Measurements from ENCODE around the gene CAPN8. TPM values are rescaled to one million over a fixed set of nuclear protein-coding genes. Genes with fewer than 3 reads are reported as not detected.

The CAPN8 gene
- polyA plus RNA-seq, 1 of the 3 experiments (the other 2 are of a cell fraction): not detected

- TF ChIP-seq RCOR1 (IDR thresholded peaks at IDR 0.05; ENCODE audit: low read length) (no peak), IRF3 (IDR thresholded peaks at IDR 0.05; ENCODE audit: low read depth, low read length) (no peak), EZH2phosphoT487 (IDR thresholded peaks at IDR 0.05; ENCODE audit: borderline replicate concordance, low read depth) (no peak), SIN3A (IDR thresholded peaks at IDR 0.05; ENCODE audit: borderline replicate concordance, low read depth, low read length) (no peak), TEAD4 (IDR thresholded peaks at IDR 0.05; ENCODE audit: borderline replicate concordance, insufficient read depth) (no peak)
- Histone ChIP-seq H2AFZ (ENCODE audit: low read depth) (no peak overlapping the region), H3K9me2 (no peaks in the 10 kb centered on the region), H3K9me3 (no peaks in the 10 kb centered on the region), H3K4me2 (no peak overlapping the region), H3K4me3 (ENCODE audit: low read depth in 2 of 2, low read length in 1 of 2) (no peak overlapping the region), H3K36me3 (replicated peaks in 1 of 2; ENCODE audit: control insufficient read depth in 1 of 2, insufficient read depth in 2 of 2, low read length in 1 of 2) (no peaks in the 10 kb centered on the region), H3F3A (replicated peaks; ENCODE audit: insufficient read depth) (no peaks in the 10 kb centered on the region), H3K9ac (no peak overlapping the region), H3K27ac (ENCODE audit: low read depth in 2 of 2, low read length in 1 of 2) (no peak overlapping the region), H3K4me1 (ENCODE audit: control insufficient read depth in 1 of 2, insufficient read depth in 2 of 2, low read depth in 1 of 2, low read length in 1 of 2) (no peaks in the 10 kb centered on the region), H3K27me3 (ENCODE audit: insufficient read depth) (peaks cover 18% of the 10 kb centered on the region; the same call in 1 of the 2 replicates), H4K20me1 (ENCODE audit: insufficient read depth) (no peaks in the 10 kb centered on the region), H3K79me2 (ENCODE audit: insufficient read depth) (no peaks in the 10 kb centered on the region)
- 45% methylated on average over 3 of the region's 3 CpGs for WGBS (ENCODE audit: low lambda C conversion rate)
- no peak for DNase-seq
- CTCF ChIA-PET: interaction anchor here (0.9 to 2.0 kb wide), 2 partner anchors 86 to 149 kb away, joined by 3 to 7 read pairs; no protein-coding TSS in a partner anchor
- POLR2A ChIA-PET: no interaction called here
Observed at GRCh38 chr1:223534677-223535076, 130.8 kb downstream of the CAPN8 start.

GRCh38 chr1:223533708-223534107 lies 131.8 kb downstream of the CAPN8 start:
- CTCF ChIA-PET: interaction anchor here (0.9 to 2.0 kb wide), 2 partner anchors 87 to 150 kb away, joined by 3 to 7 read pairs; no protein-coding TSS in a partner anchor
- Histone ChIP-seq H3F3A (replicated peaks; ENCODE audit: insufficient read depth) (no peaks in the 10 kb centered on the region), H3K4me1 (ENCODE audit: control insufficient read depth in 1 of 2, insufficient read depth in 2 of 2, low read depth in 1 of 2, low read length in 1 of 2) (no peaks in the 10 kb centered on the region), H3K4me2 (no peak overlapping the region), H3K9ac (no peak overlapping the region), H4K20me1 (ENCODE audit: insufficient read depth) (no peaks in the 10 kb centered on the region), H3K4me3 (ENCODE audit: low read depth in 2 of 2, low read length in 1 of 2) (no peak overlapping the region), H3K27ac (ENCODE audit: low read depth in 2 of 2, low read length in 1 of 2) (no peak overlapping the region), H3K9me3 (no peaks in the 10 kb centered on the region), H3K36me3 (replicated peaks in 1 of 2; ENCODE audit: control insufficient read depth in 1 of 2, insufficient read depth in 2 of 2, low read length in 1 of 2) (no peaks in the 10 kb centered on the region), H2AFZ (ENCODE audit: low read depth) (no peak overlapping the region), H3K79me2 (ENCODE audit: insufficient read depth) (no peaks in the 10 kb centered on the region), H3K27me3 (ENCODE audit: insufficient read depth) (peaks cover 12% of the 10 kb centered on the region; the same call in 1 of the 2 replicates), H3K9me2 (no peaks in the 10 kb centered on the region)
- 21% methylated on average over 2 of the region's 2 CpGs for WGBS (ENCODE audit: low lambda C conversion rate)
- POLR2A ChIA-PET: no interaction called here
- no peak for DNase-seq
- no peak for TF ChIP-seq PBX3 (IDR thresholded peaks at IDR 0.05)
- no peak for TF ChIP-seq ELF1 (IDR thresholded peaks at IDR 0.05)
- no peak for TF ChIP-seq EP300 (IDR thresholded peaks at IDR 0.05; ENCODE audit: borderline replicate concordance in 1 of 2, low read depth in 1 of 2, low read length in 1 of 2)
- TF ChIP-seq MAX (IDR thresholded peaks at IDR 0.05; ENCODE audit: low read depth): no peak
- TF ChIP-seq IRF3 (IDR thresholded peaks at IDR 0.05; ENCODE audit: low read depth, low read length): no peak
- TF ChIP-seq NFIC (IDR thresholded peaks at IDR 0.05; ENCODE audit: borderline replicate concordance): no peak
- no peak for TF ChIP-seq FOSL2 (IDR thresholded peaks at IDR 0.05; ENCODE audit: borderline replicate concordance, low read depth)
- no peak for TF ChIP-seq RXRA (IDR thresholded peaks at IDR 0.05; ENCODE audit: borderline replicate concordance, low read depth)
- no peak for TF ChIP-seq TCF12 (IDR thresholded peaks at IDR 0.05)
- TF ChIP-seq CTCF (IDR thresholded peaks at IDR 0.05): no peak
- TF ChIP-seq RAD21 (IDR thresholded peaks at IDR 0.05; ENCODE audit: low read length): no peak
- TF ChIP-seq SIN3A (IDR thresholded peaks at IDR 0.05; ENCODE audit: borderline replicate concordance, low read depth, low read length): no peak
- no peak for TF ChIP-seq RCOR1 (IDR thresholded peaks at IDR 0.05; ENCODE audit: low read length)
- TF ChIP-seq MXI1 (IDR thresholded peaks at IDR 0.05; ENCODE audit: low read depth, low read length): no peak
- TF ChIP-seq GABPA (IDR thresholded peaks at IDR 0.05; ENCODE audit: low read depth): no peak
- no peak for TF ChIP-seq USF2 (IDR thresholded peaks at IDR 0.05; ENCODE audit: borderline replicate concordance, low read depth, low read length)
- TF ChIP-seq ZBTB33 (IDR thresholded peaks at IDR 0.05; ENCODE audit: borderline replicate concordance, low read depth): no peak

Data from SK-N-SH (cell line).